Measurements from ENCODE around the gene GRK4. TPM values are rescaled to one million over a fixed set of nuclear protein-coding genes. Genes with fewer than 3 reads are reported as not detected.

Gene GRK4
- total and polyA plus RNA-seq, 7 donors = 0.60 to 10.2 (median 3.9) TPM

- H3K4me1 ChIP-seq = peaks cover 0 to 31% (median 21%) of the 10 kb centered on the region in 4 donors
- intact Hi-C loops (cut with DNase I) = loop anchor here (10.0 kb wide), 3 partner anchors 111 to 321 kb away; partner anchors contain the start of genes GRK4, NOP14, RGS12 and TNIP2
- H3K27me3 ChIP-seq = no peaks in the 10 kb centered on the region
- DNase-seq = no peak
- H3K36me3 ChIP-seq = no peaks in the 10 kb centered on the region
- H3K4me3 ChIP-seq = peak overlapping the region; percentile 80 to 86 (median 82)
- H3K9me3 ChIP-seq = no peaks in the 10 kb centered on the region
- TF ChIP-seq CTCF (IDR thresholded peaks at IDR 0.05) (no peak), POLR2AphosphoS5 (IDR thresholded peaks at IDR 0.05) (no peak), POLR2A (IDR thresholded peaks at IDR 0.05) (no peak), EP300 (IDR thresholded peaks at IDR 0.05) (no peak)
- peak overlapping the region; percentile 86 to 91 (median 89) for H3K27ac ChIP-seq
- WGBS, 2 donors = 2% methylated on average over 8 of the region's 8 CpGs
These were observed 112.2 kb downstream of the GRK4 start for GRCh38 chr4:3075652-3075981.

GRCh38 chr4:3077796-3078195 is 114.4 kb downstream of the GRK4 start:
- peaks cover 0 to 31% (median 21%) of the 10 kb centered on the region in 4 donors for H3K4me1 ChIP-seq

DNA sequence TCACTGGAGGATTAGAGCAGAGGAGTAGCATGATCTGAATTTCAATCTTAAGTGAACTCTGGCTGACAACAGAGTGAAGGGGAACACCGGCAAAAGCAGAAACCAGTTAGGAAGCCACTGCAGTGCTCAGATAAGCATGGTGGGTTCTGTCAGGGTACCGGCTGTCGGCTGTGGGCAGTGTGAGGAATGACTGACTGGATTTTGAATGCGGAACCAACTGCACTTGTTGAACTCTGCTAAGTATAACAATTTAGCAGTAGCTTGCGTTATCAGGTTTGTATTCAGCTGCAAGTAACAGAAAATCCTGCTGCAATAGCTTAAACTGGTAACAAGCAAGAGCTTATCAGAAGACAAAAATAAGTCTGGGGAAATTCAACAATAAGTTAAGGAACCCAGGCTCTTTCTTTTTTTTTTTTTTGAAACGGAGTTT is 116.3 kb downstream of the GRK4 start:
- Histone ChIP-seq H3K4me1 (peaks cover 0 to 25% (median 14%) of the 10 kb centered on the region in 4 donors), H3K36me3 (no peaks in the 10 kb centered on the region), H3K27ac (no peak overlapping the region), H3K4me3 (no peak overlapping the region), H3K9me3 (no peaks in the 10 kb centered on the region), H3K27me3 (no peaks in the 10 kb centered on the region)
- 59 to 88% methylated on average over 6 of the region's 6 CpGs for WGBS, 2 donors
- intact Hi-C loops (cut with DNase I) = loop anchor here (10.0 kb wide), 3 partner anchors 115 to 325 kb away; partner anchors contain the start of genes GRK4, NOP14, RGS12 and TNIP2
- TF ChIP-seq EP300 (IDR thresholded peaks at IDR 0.05) = no peak
- TF ChIP-seq CTCF (IDR thresholded peaks at IDR 0.05) = no peak
- no peak for TF ChIP-seq POLR2AphosphoS5 (IDR thresholded peaks at IDR 0.05)
- no peak for TF ChIP-seq POLR2A (IDR thresholded peaks at IDR 0.05)
- no peak for DNase-seq

More at GRCh38 chr4:3077796-3078195, 114.4 kb downstream of the GRK4 start:
- WGBS, 2 donors = 48 to 49% methylated on average over 2 of the region's 2 CpGs
- Histone ChIP-seq H3K9me3 (no peaks in the 10 kb centered on the region), H3K36me3 (no peaks in the 10 kb centered on the region), H3K4me3 (no peak overlapping the region), H3K27me3 (no peaks in the 10 kb centered on the region), H3K27ac (no peak overlapping the region)
- intact Hi-C loops (cut with DNase I) = loop anchor here (10.0 kb wide), 3 partner anchors 113 to 323 kb away; partner anchors contain the start of genes GRK4, NOP14, RGS12 and TNIP2
- TF ChIP-seq POLR2A (IDR thresholded peaks at IDR 0.05) (no peak), EP300 (IDR thresholded peaks at IDR 0.05) (no peak), POLR2AphosphoS5 (IDR thresholded peaks at IDR 0.05) (no peak)
- no peak for DNase-seq

- no peaks in the 10 kb centered on the region for H3K4me1 ChIP-seq
- peaks cover 0 to 11% (median 2%) of the 10 kb centered on the region in 4 donors for H3K36me3 ChIP-seq
- no peak overlapping the region for H3K4me3 ChIP-seq
- H3K27ac ChIP-seq = no peak overlapping the region
- no peaks in the 10 kb centered on the region for H3K27me3 ChIP-seq
- intact Hi-C loops (cut with DNase I) = no loop called here
- 84 to 87% methylated on average over 6 of the region's 6 CpGs for WGBS, 2 donors
- no peaks in the 10 kb centered on the region for H3K9me3 ChIP-seq
- no peak for DNase-seq
- TF ChIP-seq POLR2A (IDR thresholded peaks at IDR 0.05) (no peak), CTCF (IDR thresholded peaks at IDR 0.05) (no peak), POLR2AphosphoS5 (IDR thresholded peaks at IDR 0.05) (no peak), EP300 (IDR thresholded peaks at IDR 0.05) (no peak)
These were observed 119.6 kb downstream of the GRK4 start for GRCh38 chr4:3082925-3083515.

- no peak for DNase-seq
- no peak overlapping the region for H3K27ac ChIP-seq
- no peak overlapping the region for H3K4me3 ChIP-seq
- intact Hi-C loops (cut with DNase I) = no loop called here
- peaks cover 0 to 18% (median 2%) of the 10 kb centered on the region in 4 donors for H3K36me3 ChIP-seq
- no peaks in the 10 kb centered on the region for H3K27me3 ChIP-seq
- H3K9me3 ChIP-seq = no peaks in the 10 kb centered on the region
- TF ChIP-seq CTCF (IDR thresholded peaks at IDR 0.05) (no peak), EP300 (IDR thresholded peaks at IDR 0.05) (no peak), POLR2AphosphoS5 (IDR thresholded peaks at IDR 0.05) (no peak), POLR2A (IDR thresholded peaks at IDR 0.05) (no peak)
- 14 to 59% methylated on average over 1 of the region's 1 CpG for WGBS, 2 donors
- no peaks in the 10 kb centered on the region for H3K4me1 ChIP-seq
These were observed 120.4 kb downstream of the GRK4 start for GRCh38 chr4:3083732-3084131.
